Kidney epithelial cell (primary cell): ENCODE measurements around the gene NFATC2. TPM values are rescaled to one million over a fixed set of nuclear protein-coding genes. Genes with fewer than 3 reads are reported as not detected.

Source experiments
- DNase-seq: peaks from one replicate; pipeline ENCODE4 v3.0.0-alpha.2; 2010; ENCODE audit warnings: low read depth
- H3K27me3 ChIP-seq: 2 replicates; pipeline ENCODE4 v1.6.0; 2011; ENCODE audit warnings: low read length; ENCODE audit not compliant: control insufficient read depth, insufficient read depth
- H3K36me3 ChIP-seq: 2 replicates; pipeline ENCODE4 v1.5.1; 2011; ENCODE audit warnings: low read length; ENCODE audit not compliant: control insufficient read depth, insufficient read depth
- H3K4me3 ChIP-seq: 2 replicates; pipeline ENCODE4 v1.5.1; 2011; ENCODE audit warnings: low read depth, mild to moderate bottlenecking, control low read depth, low read length
- CTCF ChIP-seq: IDR thresholded peaks from 2 replicates; pipeline ENCODE4 v1.5.1; 2011; ENCODE audit warnings: mild to moderate bottlenecking, moderate library complexity, low read length, control low read depth, inconsistent platforms; ENCODE audit not compliant: insufficient read depth, poor library complexity, severe bottlenecking
- total RNA-seq: library from RNA; depleted of rRNA; stranded (reverse); fragments of >200 nt; gene quantifications from 2 replicates; pipeline ENCODE4 v1.2.3, GENCODE V29; 2015

The NFATC2 gene
- total RNA-seq, 1 donor from 2014 or later: 2.9 TPM

GRCh38 chr20:51509208-51509607 lies 33.3 kb downstream of the NFATC2 start:
- Histone ChIP-seq H3K27me3 (peaks cover 2% of the 10 kb centered on the region), H3K36me3 (no peaks in the 10 kb centered on the region), H3K4me3 (no peak overlapping the region)
- no peak for DNase-seq
- TF ChIP-seq CTCF: no peak

GRCh38 chr20:51508780-51509179 lies 33.7 kb downstream of the NFATC2 start:
- no peak for TF ChIP-seq CTCF
- DNase-seq: no peak
- Histone ChIP-seq H3K36me3 (no peaks in the 10 kb centered on the region), H3K27me3 (peaks cover 2% of the 10 kb centered on the region), H3K4me3 (no peak overlapping the region)

- no peak for DNase-seq
- peaks cover 2% of the 10 kb centered on the region for H3K27me3 ChIP-seq
- H3K36me3 ChIP-seq: no peaks in the 10 kb centered on the region
- TF ChIP-seq CTCF: no peak
- no peak overlapping the region for H3K4me3 ChIP-seq
These were observed 34.4 kb downstream of the NFATC2 start for GRCh38 chr20:51508158-51508557.

GRCh38 chr20:51507216-51508036 lies 35.1 kb downstream of the NFATC2 start:
- Histone ChIP-seq H3K27me3 (peaks cover 2% of the 10 kb centered on the region), H3K4me3 (no peak overlapping the region), H3K36me3 (no peaks in the 10 kb centered on the region)
- no peak for TF ChIP-seq CTCF
- DNase-seq: no peak

- no peak for DNase-seq
- TF ChIP-seq CTCF: no peak
- Histone ChIP-seq H3K27me3 (peaks cover 2% of the 10 kb centered on the region), H3K4me3 (no peak overlapping the region), H3K36me3 (no peaks in the 10 kb centered on the region)
These were observed 35.8 kb downstream of the NFATC2 start for GRCh38 chr20:51506527-51507215.

- Histone ChIP-seq H3K4me3 (no peak overlapping the region), H3K27me3 (peaks cover 2% of the 10 kb centered on the region), H3K36me3 (no peaks in the 10 kb centered on the region)
- no peak for DNase-seq
- no peak for TF ChIP-seq CTCF
These were observed 37.0 kb downstream of the NFATC2 start for GRCh38 chr20:51505566-51505965.
